NB4 (cell line): ENCODE data around the gene TRPV6.

Experiments
- DNase-seq: peaks from one replicate; pipeline ENCODE4 v3.0.0; 2010; ENCODE audit warnings: low read depth
- H3K4me3 ChIP-seq: one replicate; pipeline ENCODE4 v1.5.1; 2011; ENCODE audit warnings: mild to moderate bottlenecking, low read depth, low read length, moderate library complexity
- MYC ChIP-seq: IDR thresholded peaks from 2 replicates; pipeline ENCODE4 v1.6.1; 2011; ENCODE audit warnings: low read depth, low read length
- POLR2A ChIP-seq: IDR thresholded peaks from 2 replicates; pipeline ENCODE4 v1.6.1; 2011; ENCODE audit warnings: mild to moderate bottlenecking; ENCODE audit not compliant: insufficient read length; ENCODE audit errors: extremely low read depth
- TF ChIP-seq, protein P1 (sequence below): IDR thresholded peaks from 2 replicates; pipeline ENCODE4 v1.6.1; 2011; ENCODE audit warnings: low read depth, low read length
- TF ChIP-seq, protein P2 (sequence below): IDR thresholded peaks from one replicate; pipeline ENCODE4 v1.5.1; 2012; ENCODE audit warnings: low read depth, low read length

TRPV6 gene

DNA sequence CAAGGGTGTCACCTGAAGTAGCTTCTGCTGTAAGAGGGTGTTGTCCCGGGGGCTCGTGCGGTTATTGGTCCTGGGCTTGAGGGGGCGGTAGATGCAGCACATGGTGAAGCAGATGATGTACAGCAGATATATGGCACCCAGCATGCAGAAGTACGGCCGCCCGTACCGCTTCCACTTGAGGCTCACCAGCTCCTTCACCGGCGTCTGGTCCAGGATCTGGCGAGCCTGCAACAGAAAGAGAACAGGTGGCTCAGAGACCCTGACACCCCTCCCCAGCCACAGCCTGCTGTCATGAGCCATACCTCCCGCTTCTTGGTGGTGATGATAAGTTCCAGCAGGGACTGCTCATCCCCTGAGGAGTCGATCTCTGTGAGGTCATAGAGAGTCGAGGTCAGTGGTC lies 10.1 kb downstream of the TRPV6 start:
- DNase-seq = no peak
- H3K4me3 ChIP-seq = no peak overlapping the region
- TF ChIP-seq, protein P1, sequence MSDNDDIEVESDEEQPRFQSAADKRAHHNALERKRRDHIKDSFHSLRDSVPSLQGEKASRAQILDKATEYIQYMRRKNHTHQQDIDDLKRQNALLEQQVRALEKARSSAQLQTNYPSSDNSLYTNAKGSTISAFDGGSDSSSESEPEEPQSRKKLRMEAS = no peak
- TF ChIP-seq MYC (no peak), POLR2A (no peak)
- TF ChIP-seq, protein P2, sequence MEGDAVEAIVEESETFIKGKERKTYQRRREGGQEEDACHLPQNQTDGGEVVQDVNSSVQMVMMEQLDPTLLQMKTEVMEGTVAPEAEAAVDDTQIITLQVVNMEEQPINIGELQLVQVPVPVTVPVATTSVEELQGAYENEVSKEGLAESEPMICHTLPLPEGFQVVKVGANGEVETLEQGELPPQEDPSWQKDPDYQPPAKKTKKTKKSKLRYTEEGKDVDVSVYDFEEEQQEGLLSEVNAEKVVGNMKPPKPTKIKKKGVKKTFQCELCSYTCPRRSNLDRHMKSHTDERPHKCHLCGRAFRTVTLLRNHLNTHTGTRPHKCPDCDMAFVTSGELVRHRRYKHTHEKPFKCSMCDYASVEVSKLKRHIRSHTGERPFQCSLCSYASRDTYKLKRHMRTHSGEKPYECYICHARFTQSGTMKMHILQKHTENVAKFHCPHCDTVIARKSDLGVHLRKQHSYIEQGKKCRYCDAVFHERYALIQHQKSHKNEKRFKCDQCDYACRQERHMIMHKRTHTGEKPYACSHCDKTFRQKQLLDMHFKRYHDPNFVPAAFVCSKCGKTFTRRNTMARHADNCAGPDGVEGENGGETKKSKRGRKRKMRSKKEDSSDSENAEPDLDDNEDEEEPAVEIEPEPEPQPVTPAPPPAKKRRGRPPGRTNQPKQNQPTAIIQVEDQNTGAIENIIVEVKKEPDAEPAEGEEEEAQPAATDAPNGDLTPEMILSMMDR = no peak

DNA sequence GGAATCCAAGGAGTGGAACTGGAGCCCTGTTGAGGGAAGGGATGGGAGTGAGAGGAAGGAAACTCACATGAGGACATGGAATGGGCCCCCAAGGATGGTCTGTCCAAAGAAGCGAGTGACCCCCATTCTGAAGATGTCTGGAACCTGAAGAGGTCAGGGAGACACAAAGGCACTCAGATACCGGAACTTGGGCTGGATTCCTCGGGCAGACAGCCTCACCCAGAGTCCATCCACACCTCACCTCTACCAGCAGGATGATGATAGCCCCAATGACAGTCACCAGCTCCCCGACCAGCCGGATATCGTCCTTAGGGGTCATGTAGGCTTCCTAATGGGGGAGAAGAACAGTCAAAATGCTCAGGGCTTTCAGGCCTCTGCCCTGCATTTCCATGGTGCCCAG lies 10.7 kb downstream of the TRPV6 start:
- DNase-seq = no peak
- H3K4me3 ChIP-seq = no peak overlapping the region
- TF ChIP-seq, protein P2 = no peak
- no peak for TF ChIP-seq MYC

DNA sequence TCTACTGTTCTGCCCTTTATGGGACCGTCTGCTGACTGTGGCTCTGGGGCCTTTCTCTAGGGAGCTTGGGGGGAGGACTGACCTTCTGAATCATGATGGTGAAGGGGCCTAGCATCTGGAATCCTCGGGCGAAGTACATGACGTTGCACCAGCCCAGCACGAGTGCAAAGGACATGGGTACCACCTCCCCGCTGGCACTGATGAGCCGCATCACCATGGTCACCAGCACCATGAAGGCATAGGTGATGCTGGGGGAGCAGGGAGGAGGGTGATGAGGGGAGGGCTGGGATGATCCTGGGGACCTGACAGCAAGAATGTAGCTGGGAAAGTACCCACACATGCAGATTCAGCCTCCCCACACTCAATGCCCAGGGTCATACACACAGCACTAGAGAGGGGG lies 11.1 kb downstream of the TRPV6 start:
- H3K4me3 ChIP-seq = no peak overlapping the region
- TF ChIP-seq MYC (no peak), POLR2A (no peak)
- TF ChIP-seq, protein P1 = no peak
- TF ChIP-seq, protein P2 = no peak
- no peak for DNase-seq

DNA sequence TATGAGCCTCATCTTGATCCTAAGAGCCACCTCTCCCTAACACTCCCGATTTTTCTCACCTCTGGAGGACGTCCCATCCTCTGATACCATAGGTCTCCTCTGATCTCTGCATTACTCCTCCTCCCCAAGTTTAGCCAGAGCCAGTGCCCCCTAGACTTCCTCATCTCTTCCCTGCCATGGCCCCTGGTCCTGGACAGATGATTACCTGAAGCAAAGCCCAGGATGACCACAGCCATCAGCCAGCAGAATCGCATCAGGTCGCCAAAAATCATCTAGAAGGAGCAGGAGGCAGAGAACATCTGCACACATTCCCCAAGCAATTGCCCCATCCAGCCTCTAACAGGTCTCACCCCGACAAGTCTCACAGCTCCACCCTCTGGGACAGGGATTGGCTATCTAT lies 11.7 kb downstream of the TRPV6 start:
- TF ChIP-seq POLR2A (no peak), MYC (no peak)
- TF ChIP-seq, protein P2 = no peak
- TF ChIP-seq, protein P1 = no peak
- H3K4me3 ChIP-seq = no peak overlapping the region
- no peak for DNase-seq

DNA sequence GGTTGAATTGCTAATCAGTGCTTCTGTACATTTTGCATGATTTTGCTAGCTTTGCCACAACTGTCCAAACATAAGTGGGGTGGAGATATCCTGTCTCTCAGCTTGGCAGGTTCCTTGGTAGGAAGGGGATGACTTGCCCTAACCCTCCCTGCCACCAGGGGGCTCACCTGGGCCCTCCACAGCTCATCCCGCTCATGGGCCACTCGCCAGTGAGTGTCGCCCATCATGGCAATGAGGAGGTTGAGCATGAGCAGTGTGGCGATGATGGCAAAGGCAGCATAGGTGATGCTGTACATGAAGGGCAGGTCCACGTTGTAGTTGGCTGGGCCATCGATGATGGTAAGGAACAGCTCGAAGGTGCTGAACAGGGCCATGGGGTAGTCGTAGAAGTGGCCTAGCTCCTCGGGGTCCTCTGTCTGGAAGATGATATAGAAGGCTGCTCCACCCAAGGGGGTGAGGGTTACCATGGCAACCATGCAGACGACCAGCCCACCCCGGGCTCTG lies 12.2 kb downstream of the TRPV6 start:
- no peak overlapping the region for H3K4me3 ChIP-seq
- DNase-seq = peak; percentile 57
- TF ChIP-seq MYC = no peak
- TF ChIP-seq, protein P2 = peak; percentile 91
- no peak for TF ChIP-seq POLR2A
- TF ChIP-seq, protein P1 = no peak

DNA sequence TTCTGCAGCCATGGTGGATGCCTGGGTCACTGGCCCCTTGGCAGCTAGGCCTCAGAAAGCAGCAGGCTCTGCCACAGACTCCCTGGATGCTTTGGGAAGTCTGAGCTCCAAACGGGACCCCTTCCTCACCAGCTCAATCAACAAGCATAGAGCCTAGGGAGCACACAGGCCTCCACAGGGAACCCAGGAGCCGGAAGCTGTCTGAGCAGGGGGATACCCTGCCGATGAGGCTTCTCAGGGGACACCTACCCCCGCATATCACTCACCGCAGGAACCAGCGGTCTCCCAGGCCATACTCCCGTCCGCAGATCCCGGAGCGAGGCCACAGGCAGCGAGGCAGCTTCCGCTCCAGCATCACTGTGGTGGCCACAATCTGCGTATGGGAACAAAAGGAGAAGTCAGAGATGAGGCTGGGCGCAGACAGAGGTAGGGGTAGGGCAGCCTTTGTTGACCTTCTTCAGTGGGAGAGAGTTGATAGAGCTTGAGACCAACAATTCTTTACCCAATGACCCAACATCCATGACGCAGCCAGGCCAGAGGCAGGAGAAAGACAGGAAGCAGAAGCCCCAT lies 13.4 kb downstream of the TRPV6 start:
- H3K4me3 ChIP-seq = no peak overlapping the region
- TF ChIP-seq MYC (no peak), POLR2A (no peak)
- TF ChIP-seq, protein P2 = no peak
- TF ChIP-seq, protein P1 = no peak
- peak; percentile 48 for DNase-seq
